ENCODE measurements around the gene CLSTN1.
A peak's percentile ranks its signal among the peaks of the same experiment; 100 is the strongest.

Gene CLSTN1

DNA sequence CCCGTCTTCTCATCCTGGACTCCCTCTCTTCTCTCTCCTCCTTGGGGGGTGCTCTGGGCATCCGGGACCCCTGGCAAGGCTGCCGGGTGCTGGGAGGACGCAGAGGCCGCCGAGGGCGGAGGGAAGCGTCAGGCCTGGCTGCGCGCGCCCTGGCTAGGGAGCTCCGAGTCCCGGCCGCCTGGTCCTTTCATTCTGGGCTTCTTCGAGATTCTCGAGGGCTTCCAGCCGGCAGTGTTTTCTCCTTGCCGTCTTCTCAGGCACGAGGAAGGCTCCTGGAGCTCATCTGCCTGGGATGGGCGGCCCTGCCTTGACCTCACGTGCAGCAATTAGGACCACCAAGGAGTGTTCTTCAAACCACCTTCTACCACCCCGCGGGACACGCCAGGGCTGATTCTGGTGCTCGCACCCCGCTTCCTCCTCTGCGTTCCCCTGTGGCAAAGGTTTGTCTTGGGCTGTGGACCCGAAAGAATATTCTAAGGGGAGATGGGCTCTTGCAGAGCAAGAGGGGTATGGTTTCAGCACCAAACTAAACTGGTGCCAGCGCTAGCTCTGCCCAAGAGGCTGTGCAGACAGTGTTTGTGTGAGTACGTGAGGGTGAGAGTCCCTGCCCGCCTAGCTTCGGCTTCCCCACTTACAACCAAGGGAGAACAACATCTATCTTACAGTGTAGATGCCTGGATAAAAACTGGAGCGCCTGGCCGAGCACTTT is 135.7 kb downstream of the CLSTN1 start:
- H3K79me2 ChIP-seq (ENCODE audit: insufficient read depth, low read length): peaks cover 15% of the 10 kb centered on the region
- no peaks in the 10 kb centered on the region for H4K20me1 ChIP-seq (ENCODE audit: low read depth, low read length)

DNA sequence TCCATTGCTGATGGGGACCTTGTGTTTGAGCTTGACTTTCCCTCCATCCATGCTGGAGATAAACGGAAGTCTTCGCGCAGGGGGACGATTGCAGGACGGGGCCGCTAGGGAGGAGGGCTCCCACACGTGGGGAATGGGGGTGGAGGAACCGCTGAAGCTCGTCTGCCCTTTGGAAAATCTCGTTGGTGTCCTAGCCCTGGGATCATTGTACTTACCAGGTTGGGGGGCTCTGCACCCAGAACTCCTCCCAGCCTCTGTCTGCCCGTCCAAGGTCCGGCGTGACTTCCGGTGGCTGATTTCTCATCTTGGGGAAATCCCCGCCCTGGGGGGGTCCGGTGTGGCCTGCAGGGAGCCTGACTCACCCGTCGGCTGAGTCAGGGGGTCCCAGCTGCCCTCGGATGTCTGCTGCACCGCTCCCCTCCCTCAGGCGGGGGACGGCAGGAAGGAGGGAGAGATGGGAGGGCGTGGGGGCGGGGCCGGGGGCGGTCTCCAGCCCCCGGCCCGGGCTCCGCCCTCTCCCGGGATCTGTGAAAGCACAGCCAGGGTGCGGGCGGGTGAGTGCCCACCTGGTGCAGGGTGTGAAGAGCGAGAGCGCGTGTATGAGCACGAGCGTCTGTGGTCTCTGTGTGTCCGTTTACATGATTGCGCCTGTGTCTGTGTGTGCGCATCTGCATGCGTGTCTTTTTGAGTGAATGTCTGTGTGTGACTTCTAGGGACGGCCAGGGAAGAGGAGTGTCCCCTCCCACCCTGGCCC is 136.5 kb downstream of the CLSTN1 start:
- peak overlapping the region; percentile 69 for H3K9ac ChIP-seq (ENCODE audit: low read length)

More for the DNA sequence above, 135.7 kb downstream of the CLSTN1 start:
- H3K9ac ChIP-seq (ENCODE audit: low read length): peak overlapping the region; percentile 69
- no peaks in the 10 kb centered on the region for H3K36me3 ChIP-seq (ENCODE audit: low read length)
- H3F3A ChIP-seq (ENCODE audit: insufficient read depth): peaks cover 41% of the 10 kb centered on the region
- H3K27me3 ChIP-seq (ENCODE audit: low read length): no peaks in the 10 kb centered on the region
- TF ChIP-seq, protein P1, sequence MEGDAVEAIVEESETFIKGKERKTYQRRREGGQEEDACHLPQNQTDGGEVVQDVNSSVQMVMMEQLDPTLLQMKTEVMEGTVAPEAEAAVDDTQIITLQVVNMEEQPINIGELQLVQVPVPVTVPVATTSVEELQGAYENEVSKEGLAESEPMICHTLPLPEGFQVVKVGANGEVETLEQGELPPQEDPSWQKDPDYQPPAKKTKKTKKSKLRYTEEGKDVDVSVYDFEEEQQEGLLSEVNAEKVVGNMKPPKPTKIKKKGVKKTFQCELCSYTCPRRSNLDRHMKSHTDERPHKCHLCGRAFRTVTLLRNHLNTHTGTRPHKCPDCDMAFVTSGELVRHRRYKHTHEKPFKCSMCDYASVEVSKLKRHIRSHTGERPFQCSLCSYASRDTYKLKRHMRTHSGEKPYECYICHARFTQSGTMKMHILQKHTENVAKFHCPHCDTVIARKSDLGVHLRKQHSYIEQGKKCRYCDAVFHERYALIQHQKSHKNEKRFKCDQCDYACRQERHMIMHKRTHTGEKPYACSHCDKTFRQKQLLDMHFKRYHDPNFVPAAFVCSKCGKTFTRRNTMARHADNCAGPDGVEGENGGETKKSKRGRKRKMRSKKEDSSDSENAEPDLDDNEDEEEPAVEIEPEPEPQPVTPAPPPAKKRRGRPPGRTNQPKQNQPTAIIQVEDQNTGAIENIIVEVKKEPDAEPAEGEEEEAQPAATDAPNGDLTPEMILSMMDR (IDR thresholded peaks at IDR 0.05; ENCODE audit: insufficient read depth, low read length, poor library complexity, severe bottlenecking): no peak
- no peak for TF ChIP-seq EZH2phosphoT487 (conservative IDR thresholded peaks at IDR 0.05; ENCODE audit: low read length)
- H3K9me2 ChIP-seq (replicated peaks; ENCODE audit: insufficient read depth, low read length): no peaks in the 10 kb centered on the region
- peak overlapping the region; percentile 88 for H3K27ac ChIP-seq (ENCODE audit: low read depth, low read length)
- H3K9me3 ChIP-seq (ENCODE audit: insufficient read depth, low read length): no peaks in the 10 kb centered on the region
- peak overlapping the region; percentile 80 for H2AFZ ChIP-seq (ENCODE audit: low read depth, low read length, severe bottlenecking)
- H3K4me2 ChIP-seq (ENCODE audit: low read depth, low read length, poor library complexity, severe bottlenecking): peak overlapping the region; percentile 94
- peak overlapping the region; percentile 70 for H3K4me3 ChIP-seq (ENCODE audit: insufficient read depth, low read length, poor library complexity, severe bottlenecking)

DNA sequence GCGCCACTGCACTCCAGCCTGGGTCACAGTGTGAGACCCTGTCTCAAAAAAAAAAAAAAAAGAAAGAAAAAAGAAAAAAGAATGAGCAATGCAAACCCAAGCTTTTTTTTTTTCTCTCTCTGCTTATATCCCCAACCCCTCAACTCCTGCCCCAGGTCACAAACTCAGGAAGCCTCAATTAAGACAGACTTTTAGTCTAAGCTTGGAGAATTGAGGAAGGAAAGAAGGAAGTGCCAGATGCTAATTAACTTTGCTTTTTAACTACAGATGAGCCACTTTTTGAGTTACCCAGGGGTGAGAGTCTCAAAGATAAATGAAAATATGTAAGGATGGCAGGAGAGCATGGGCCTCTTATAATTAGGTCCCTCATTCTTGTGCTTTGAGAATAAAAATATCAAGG is 139.0 kb downstream of the CLSTN1 start:
- H3K4me3 ChIP-seq (ENCODE audit: insufficient read depth, low read length, poor library complexity, severe bottlenecking): no peak overlapping the region
- no peaks in the 10 kb centered on the region for H3K36me3 ChIP-seq (ENCODE audit: low read length)
- no peak overlapping the region for H3K9ac ChIP-seq (ENCODE audit: low read length)
- no peaks in the 10 kb centered on the region for H3K9me3 ChIP-seq (ENCODE audit: insufficient read depth, low read length)
- H3K27ac ChIP-seq (ENCODE audit: low read depth, low read length): peak overlapping the region; percentile 60
- no peaks in the 10 kb centered on the region for H3K9me2 ChIP-seq (replicated peaks; ENCODE audit: insufficient read depth, low read length)
- H3F3A ChIP-seq (ENCODE audit: insufficient read depth): peaks cover 41% of the 10 kb centered on the region
- H4K20me1 ChIP-seq (ENCODE audit: low read depth, low read length): no peaks in the 10 kb centered on the region
- H3K79me2 ChIP-seq (ENCODE audit: insufficient read depth, low read length): peaks cover 28% of the 10 kb centered on the region
- TF ChIP-seq EZH2phosphoT487 (conservative IDR thresholded peaks at IDR 0.05; ENCODE audit: low read length): no peak
- TF ChIP-seq, protein P1 (IDR thresholded peaks at IDR 0.05; ENCODE audit: insufficient read depth, low read length, poor library complexity, severe bottlenecking): no peak
- H3K27me3 ChIP-seq (ENCODE audit: low read length): no peaks in the 10 kb centered on the region
- no peak overlapping the region for H3K4me2 ChIP-seq (ENCODE audit: low read depth, low read length, poor library complexity, severe bottlenecking)
- H2AFZ ChIP-seq (ENCODE audit: low read depth, low read length, severe bottlenecking): no peak overlapping the region

More for the DNA sequence above, 136.5 kb downstream of the CLSTN1 start:
- Histone ChIP-seq H3K4me3 (ENCODE audit: insufficient read depth, low read length, poor library complexity, severe bottlenecking) (peak overlapping the region; percentile 70), H4K20me1 (ENCODE audit: low read depth, low read length) (no peaks in the 10 kb centered on the region), H2AFZ (ENCODE audit: low read depth, low read length, severe bottlenecking) (peak overlapping the region; percentile 80), H3K9me2 (replicated peaks; ENCODE audit: insufficient read depth, low read length) (no peaks in the 10 kb centered on the region), H3K27me3 (ENCODE audit: low read length) (no peaks in the 10 kb centered on the region), H3K9me3 (ENCODE audit: insufficient read depth, low read length) (no peaks in the 10 kb centered on the region), H3K79me2 (ENCODE audit: insufficient read depth, low read length) (peaks cover 15% of the 10 kb centered on the region), H3K27ac (ENCODE audit: low read depth, low read length) (peak overlapping the region; percentile 88), H3F3A (ENCODE audit: insufficient read depth) (peaks cover 41% of the 10 kb centered on the region), H3K36me3 (ENCODE audit: low read length) (no peaks in the 10 kb centered on the region), H3K4me2 (ENCODE audit: low read depth, low read length, poor library complexity, severe bottlenecking) (peak overlapping the region; percentile 94)
- TF ChIP-seq, protein P1 (IDR thresholded peaks at IDR 0.05; ENCODE audit: insufficient read depth, low read length, poor library complexity, severe bottlenecking): no peak
- no peak for TF ChIP-seq EZH2phosphoT487 (conservative IDR thresholded peaks at IDR 0.05; ENCODE audit: low read length)
